Prostate gland (tissue), 2 donors: ENCODE measurements around the gene TRPM6. TPM values are rescaled to one million over a fixed set of nuclear protein-coding genes. Genes with fewer than 3 reads are reported as not detected.

Experiments
- DNase-seq: peaks from one replicate; pipeline ENCODE4 v3.0.0-alpha.2; 2019; ENCODE audit warnings: low spot score
- H3K27ac ChIP-seq, 2 donors: fragments of 200-600 bp; sonication (generic); 2 replicates each; pipeline ENCODE4 v1.5.1; 2017 to 2019
- H3K27me3 ChIP-seq: fragments of 200-600 bp; sonication (generic); replicated peaks from 2 replicates; pipeline ENCODE4 v1.5.1; 2019; ENCODE audit not compliant: insufficient read depth
- H3K36me3 ChIP-seq, 2 donors: fragments of 200-600 bp; sonication (generic); 1 replicate in 1 of 2; 2 replicates in 1 of 2; pipeline versions ENCODE4 v1.5.1 to v1.8.1; 2017 to 2019
- H3K4me1 ChIP-seq: fragments of 200-600 bp; sonication (generic); replicated peaks from 2 replicates; pipeline ENCODE4 v1.5.1; 2019
- H3K4me3 ChIP-seq, 2 donors: fragments of 200-600 bp; sonication (generic); 2 replicates each; pipeline ENCODE4 v1.5.1; 2017 to 2019
- H3K9me3 ChIP-seq: fragments of 200-600 bp; sonication (generic); 2 replicates; pipeline ENCODE4 v1.5.1; 2017
- CTCF ChIP-seq, 4 experiments: fragments of 200-600 bp in 2 of 4; fragments of 450-650 bp in 2 of 4; sonication (generic) in 2 of 4; IDR thresholded peaks; 1 replicate in 3 of 4; 2 replicates in 1 of 4; pipeline ENCODE4 v1.5.1; 2016 to 2019; ENCODE audit warnings: antibody characterized with exemption in 4 of 4, mild to moderate bottlenecking in 2 of 4, moderate library complexity in 2 of 4
- POLR2A ChIP-seq: fragments of 450-650 bp; IDR thresholded peaks from one replicate; pipeline ENCODE4 v1.6.1; 2016; ENCODE audit warnings: antibody characterized with exemption, mild to moderate bottlenecking
- POLR2AphosphoS5 ChIP-seq: sonication (generic); formaldehyde crosslinking; IDR thresholded peaks from one replicate; pipeline ENCODE4 v1.6.1; 2017; ENCODE audit warnings: antibody characterized with exemption
- WGBS: methylation state at CpG from one replicate; pipeline ENCODE4 v1.1.5; 2018; 5-methylcytosine and 5-hydroxymethylcytosine counted together
- intact Hi-C: fragments of 100-400 bp; cut with DNase I; formaldehyde crosslinking; loops from one replicate; pipeline ENCODE4 v1.14.2; 2022
- total RNA-seq, 2 donors: library from RNA; depleted of rRNA; stranded (reverse); fragments of >200 nt; gene quantifications; one replicate each; pipeline ENCODE4 v1.1.0, GENCODE V29; 2016

Gene TRPM6
- total RNA-seq, 2 donors from 2014 or later, result 0.36 to 4.7 TPM

- TF ChIP-seq POLR2A, result no peak
- no peak for TF ChIP-seq POLR2AphosphoS5
- no peak for TF ChIP-seq CTCF (IDR thresholded peaks at IDR 0.05)
- intact Hi-C loops, result no loop called here
- Histone ChIP-seq H3K27me3 (no peaks in the 10 kb centered on the region), H3K4me1 (no peaks in the 10 kb centered on the region), H3K36me3 (no peaks in the 10 kb centered on the region), H3K27ac (no peak overlapping the region), H3K9me3 (no peaks in the 10 kb centered on the region), H3K4me3 (no peak overlapping the region)
- 86% methylated on average over 5 of the region's 5 CpGs for WGBS
- DNase-seq, result no peak
These were observed 40.1 kb downstream of the TRPM6 start for GRCh38 chr9:74847478-74848152.

GRCh38 chr9:74846766-74847165 is 41.0 kb downstream of the TRPM6 start:
- WGBS, result 69% methylated on average over 6 of the region's 6 CpGs
- H3K4me1 ChIP-seq, result no peaks in the 10 kb centered on the region
- intact Hi-C loops, result no loop called here

GRCh38 chr9:74838351-74838750 is 49.4 kb downstream of the TRPM6 start:
- no peaks in the 10 kb centered on the region for H3K27me3 ChIP-seq
- no peaks in the 10 kb centered on the region for H3K9me3 ChIP-seq
- no peaks in the 10 kb centered on the region for H3K4me1 ChIP-seq
- TF ChIP-seq POLR2A (no peak), POLR2AphosphoS5 (peak; percentile 34), CTCF (IDR thresholded peaks at IDR 0.05) (no peak)
- WGBS, result 49% methylated on average over 4 of the region's 4 CpGs
- no peak for DNase-seq
- H3K4me3 ChIP-seq, result no peak overlapping the region
- H3K36me3 ChIP-seq, result no peaks in the 10 kb centered on the region
- H3K27ac ChIP-seq, result no peak overlapping the region
- intact Hi-C loops, result no loop called here

More at GRCh38 chr9:74846766-74847165, 41.0 kb downstream of the TRPM6 start:
- no peak for DNase-seq
- Histone ChIP-seq H3K4me3 (no peak overlapping the region), H3K27me3 (no peaks in the 10 kb centered on the region), H3K9me3 (no peaks in the 10 kb centered on the region), H3K27ac (no peak overlapping the region), H3K36me3 (no peaks in the 10 kb centered on the region)
- TF ChIP-seq POLR2A, result no peak
- TF ChIP-seq CTCF (IDR thresholded peaks at IDR 0.05), result no peak
- TF ChIP-seq POLR2AphosphoS5, result no peak

GRCh38 chr9:74824654-74825053 is 63.1 kb downstream of the TRPM6 start:
- Histone ChIP-seq H3K4me1 (no peaks in the 10 kb centered on the region), H3K9me3 (no peaks in the 10 kb centered on the region), H3K36me3 (no peaks in the 10 kb centered on the region), H3K27ac (no peak overlapping the region), H3K4me3 (no peak overlapping the region), H3K27me3 (no peaks in the 10 kb centered on the region)
- intact Hi-C loops, result no loop called here
- peak; percentile 71 for DNase-seq
- no peak for TF ChIP-seq POLR2A
- TF ChIP-seq POLR2AphosphoS5, result peak; percentile 47
- TF ChIP-seq CTCF (IDR thresholded peaks at IDR 0.05), result no peak
- WGBS, result 21% methylated on average over 1 of the region's 1 CpG

GRCh38 chr9:74821636-74822035 is 66.1 kb downstream of the TRPM6 start:
- Histone ChIP-seq H3K4me1 (no peaks in the 10 kb centered on the region), H3K27me3 (no peaks in the 10 kb centered on the region), H3K36me3 (no peaks in the 10 kb centered on the region), H3K9me3 (no peaks in the 10 kb centered on the region), H3K4me3 (no peak overlapping the region), H3K27ac (no peak overlapping the region)
- no peak for DNase-seq
- TF ChIP-seq POLR2A (no peak), POLR2AphosphoS5 (no peak), CTCF (IDR thresholded peaks at IDR 0.05) (no peak)
- intact Hi-C loops, result no loop called here
- 44% methylated on average over 8 of the region's 8 CpGs for WGBS
